Transverse colon (tissue), 4 donors: Measurements from ENCODE around the gene DLK2.

Source experiments
- EP300 ChIP-seq: sonication (generic); formaldehyde crosslinking; IDR thresholded peaks from one replicate; pipeline ENCODE4 v1.6.1; 2017; ENCODE audit warnings: antibody characterized with exemption, low read depth
- POLR2A ChIP-seq: fragments of 450-650 bp; IDR thresholded peaks from one replicate; pipeline ENCODE4 v1.6.1; 2016; ENCODE audit warnings: antibody characterized with exemption, mild to moderate bottlenecking, moderate library complexity
- POLR2AphosphoS5 ChIP-seq, 3 donors: sonication (generic); formaldehyde crosslinking; IDR thresholded peaks; one replicate each; pipeline ENCODE4 v1.6.1; 2016; ENCODE audit warnings: antibody characterized with exemption in 3 of 3
- TF ChIP-seq, protein P1 (sequence below), 5 experiments: fragments of 200-600 bp in 3 of 5; fragments of 450-650 bp in 2 of 5; sonication (generic) in 3 of 5; IDR thresholded peaks; 1 replicate in 2 of 5; 2 replicates in 3 of 5; pipeline ENCODE4 v1.5.1; 2016 to 2017; ENCODE audit warnings: antibody characterized with exemption in 5 of 5, inconsistent platforms in 3 of 5, mild to moderate bottlenecking in 2 of 5, moderate library complexity in 1 of 5

DNA sequence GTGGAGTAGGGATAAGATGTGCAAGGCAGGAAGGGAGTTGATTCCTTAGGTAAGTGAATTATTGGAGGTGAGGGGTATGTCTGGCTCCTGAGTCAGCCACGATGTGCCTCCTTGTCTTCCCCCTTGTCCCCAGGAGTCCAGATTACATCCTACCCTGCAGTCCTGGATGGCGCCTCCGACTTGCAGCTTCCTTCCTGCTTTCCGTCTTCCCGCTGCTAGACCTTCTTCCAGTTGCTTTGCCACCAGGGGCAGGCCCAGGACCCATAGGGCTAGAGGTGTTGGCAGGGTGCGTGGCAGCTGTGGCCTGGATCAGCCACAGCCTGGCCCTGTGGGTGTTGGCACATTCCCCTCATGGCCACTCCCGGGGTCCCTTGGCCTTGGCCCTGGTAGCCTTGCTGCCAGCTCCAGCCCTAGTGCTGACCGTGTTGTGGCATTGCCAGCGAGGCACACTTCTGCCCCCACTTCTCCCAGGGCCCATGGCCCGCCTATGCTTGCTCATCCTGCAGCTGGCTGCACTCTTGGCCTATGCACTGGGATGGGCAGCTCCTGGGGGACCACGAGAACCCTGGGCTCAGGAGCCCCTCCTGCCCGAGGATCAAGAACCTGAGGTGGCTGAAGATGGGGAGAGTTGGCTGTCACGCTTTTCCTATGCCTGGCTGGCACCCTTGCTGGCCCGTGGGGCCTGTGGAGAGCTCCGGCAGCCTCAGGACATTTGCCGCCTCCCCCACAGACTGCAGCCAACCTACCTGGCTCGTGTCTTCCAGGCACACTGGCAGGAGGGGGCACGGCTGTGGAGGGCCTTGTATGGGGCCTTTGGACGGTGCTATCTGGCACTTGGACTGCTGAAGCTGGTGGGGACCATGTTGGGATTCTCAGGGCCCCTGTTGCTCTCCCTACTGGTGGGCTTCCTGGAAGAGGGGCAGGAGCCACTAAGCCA lies 23.1 kb downstream of the DLK2 start:
- TF ChIP-seq, protein P1, sequence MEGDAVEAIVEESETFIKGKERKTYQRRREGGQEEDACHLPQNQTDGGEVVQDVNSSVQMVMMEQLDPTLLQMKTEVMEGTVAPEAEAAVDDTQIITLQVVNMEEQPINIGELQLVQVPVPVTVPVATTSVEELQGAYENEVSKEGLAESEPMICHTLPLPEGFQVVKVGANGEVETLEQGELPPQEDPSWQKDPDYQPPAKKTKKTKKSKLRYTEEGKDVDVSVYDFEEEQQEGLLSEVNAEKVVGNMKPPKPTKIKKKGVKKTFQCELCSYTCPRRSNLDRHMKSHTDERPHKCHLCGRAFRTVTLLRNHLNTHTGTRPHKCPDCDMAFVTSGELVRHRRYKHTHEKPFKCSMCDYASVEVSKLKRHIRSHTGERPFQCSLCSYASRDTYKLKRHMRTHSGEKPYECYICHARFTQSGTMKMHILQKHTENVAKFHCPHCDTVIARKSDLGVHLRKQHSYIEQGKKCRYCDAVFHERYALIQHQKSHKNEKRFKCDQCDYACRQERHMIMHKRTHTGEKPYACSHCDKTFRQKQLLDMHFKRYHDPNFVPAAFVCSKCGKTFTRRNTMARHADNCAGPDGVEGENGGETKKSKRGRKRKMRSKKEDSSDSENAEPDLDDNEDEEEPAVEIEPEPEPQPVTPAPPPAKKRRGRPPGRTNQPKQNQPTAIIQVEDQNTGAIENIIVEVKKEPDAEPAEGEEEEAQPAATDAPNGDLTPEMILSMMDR (IDR thresholded peaks at IDR 0.05), result no peak
- TF ChIP-seq EP300, result no peak
- TF ChIP-seq POLR2A, result no peak
- TF ChIP-seq POLR2AphosphoS5 (IDR thresholded peaks at IDR 0.05), result no peak
